Nephron (organoid): ENCODE data around the gene NLGN4Y.

Experiments
- H3K27ac Mint-ChIP-seq, 3 experiments: 2 replicates each; pipeline ENCODE4 v1.8.0; 2020; ENCODE audit warnings: mixed read lengths in 3 of 3, mild to moderate bottlenecking in 2 of 3, moderate library complexity in 1 of 3
- H3K27me3 Mint-ChIP-seq: 2 replicates; pipeline ENCODE4 v1.8.0; 2021; ENCODE audit warnings: low read depth, mild to moderate bottlenecking, moderate library complexity, mixed read lengths
- H3K36me3 Mint-ChIP-seq: 2 replicates; pipeline ENCODE4 v1.8.0; 2020; ENCODE audit warnings: low read depth, mixed read lengths
- H3K4me1 Mint-ChIP-seq: 2 replicates; pipeline ENCODE4 v1.8.0; 2020; ENCODE audit warnings: mixed read lengths
- H3K4me3 Mint-ChIP-seq, 3 experiments: 2 replicates each; pipeline ENCODE4 v1.8.0; 2020; ENCODE audit warnings: mild to moderate bottlenecking in 3 of 3, mixed read lengths in 3 of 3, moderate library complexity in 2 of 3
- H3K9me3 Mint-ChIP-seq: 2 replicates; pipeline ENCODE4 v1.8.0; 2020; ENCODE audit warnings: mixed read lengths
- TF ChIP-seq, protein P1 (sequence below), 3 experiments: fragments of 200-600 bp; sonication (generic); IDR thresholded peaks; one replicate each; pipeline ENCODE4 v1.5.0; 2021; ENCODE audit warnings: antibody characterized with exemption in 3 of 3; ENCODE audit not compliant: unreplicated experiment in 3 of 3

The NLGN4Y gene

DNA sequence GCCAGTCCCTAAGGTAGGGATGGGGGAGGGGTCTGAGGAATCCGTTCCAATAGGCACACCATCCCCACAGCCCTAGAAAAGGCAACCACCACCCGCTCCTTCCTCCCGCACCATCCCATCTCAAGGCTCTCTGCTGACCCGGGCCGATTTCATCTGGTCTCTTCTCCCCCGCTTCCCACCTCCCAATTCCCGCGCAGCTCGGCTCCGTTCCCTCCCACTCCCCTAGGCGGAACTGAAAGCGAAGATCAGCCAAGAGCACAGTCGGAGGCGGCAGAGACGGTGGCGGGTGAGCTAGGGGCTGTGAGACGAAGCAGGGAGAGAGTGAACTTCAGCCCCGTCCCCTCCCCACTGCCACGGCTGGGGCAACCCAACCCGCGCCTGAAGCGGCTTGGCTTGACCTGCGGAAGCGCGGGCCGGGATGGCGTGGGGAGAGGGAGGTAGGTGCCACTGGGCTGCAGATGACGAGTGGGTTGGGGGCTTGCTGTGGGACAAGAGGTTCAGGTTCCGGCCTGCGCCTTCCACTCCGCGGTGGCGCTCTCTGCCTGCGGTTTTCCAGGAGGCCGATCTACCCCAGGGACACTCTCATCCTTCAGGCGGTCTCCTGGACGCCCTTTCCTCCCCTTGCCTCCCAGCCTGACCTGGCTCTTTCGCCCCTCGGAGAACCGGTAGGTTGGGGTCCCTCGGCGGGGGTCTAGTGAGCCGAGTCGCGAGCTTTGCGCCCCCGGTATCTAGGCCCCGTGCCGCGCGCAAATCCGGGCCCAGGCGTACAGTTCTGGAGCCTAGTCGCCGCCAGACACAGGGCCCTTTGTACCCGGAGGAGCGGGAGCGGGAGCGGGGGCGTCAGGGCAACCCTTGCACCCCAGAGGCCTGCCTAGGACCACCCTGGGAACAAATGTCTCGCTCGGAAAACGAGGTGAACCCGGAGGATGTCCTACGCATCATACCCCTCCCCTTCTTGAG lies at the start of gene NLGN4Y:
TSS of gene NLGN4Y (plus strand) at position 258 of the 960 bp plus-strand sequence. CDS start 97,591 bp downstream, outside the sequence.
- no peaks in the 10 kb centered on the region for H3K9me3 Mint-ChIP-seq
- H3K27me3 Mint-ChIP-seq: no peaks in the 10 kb centered on the region
- no peaks in the 10 kb centered on the region for H3K36me3 Mint-ChIP-seq

DNA sequence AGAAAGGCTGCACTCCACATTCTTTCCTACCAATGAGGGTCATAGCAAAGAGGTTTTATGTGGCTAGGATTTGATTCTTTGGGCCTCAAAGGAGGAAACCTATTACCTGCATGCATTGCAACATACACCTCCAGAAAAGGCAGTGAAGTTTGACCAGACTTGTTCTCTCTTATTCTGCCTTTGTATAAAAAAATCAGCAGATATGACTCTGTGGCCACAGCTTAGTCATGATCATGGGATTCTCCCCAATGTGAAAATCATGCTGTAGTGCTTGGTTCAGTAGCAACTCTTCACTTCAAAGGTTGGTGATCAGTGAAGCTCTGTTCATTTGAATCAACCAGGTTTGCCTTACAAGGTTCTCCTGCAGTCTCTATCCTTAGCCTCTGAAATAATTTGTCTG lies 38.4 kb upstream of the NLGN4Y start:
- H3K9me3 Mint-ChIP-seq: no peaks in the 10 kb centered on the region
- H3K36me3 Mint-ChIP-seq: no peaks in the 10 kb centered on the region
- TF ChIP-seq, protein P1, sequence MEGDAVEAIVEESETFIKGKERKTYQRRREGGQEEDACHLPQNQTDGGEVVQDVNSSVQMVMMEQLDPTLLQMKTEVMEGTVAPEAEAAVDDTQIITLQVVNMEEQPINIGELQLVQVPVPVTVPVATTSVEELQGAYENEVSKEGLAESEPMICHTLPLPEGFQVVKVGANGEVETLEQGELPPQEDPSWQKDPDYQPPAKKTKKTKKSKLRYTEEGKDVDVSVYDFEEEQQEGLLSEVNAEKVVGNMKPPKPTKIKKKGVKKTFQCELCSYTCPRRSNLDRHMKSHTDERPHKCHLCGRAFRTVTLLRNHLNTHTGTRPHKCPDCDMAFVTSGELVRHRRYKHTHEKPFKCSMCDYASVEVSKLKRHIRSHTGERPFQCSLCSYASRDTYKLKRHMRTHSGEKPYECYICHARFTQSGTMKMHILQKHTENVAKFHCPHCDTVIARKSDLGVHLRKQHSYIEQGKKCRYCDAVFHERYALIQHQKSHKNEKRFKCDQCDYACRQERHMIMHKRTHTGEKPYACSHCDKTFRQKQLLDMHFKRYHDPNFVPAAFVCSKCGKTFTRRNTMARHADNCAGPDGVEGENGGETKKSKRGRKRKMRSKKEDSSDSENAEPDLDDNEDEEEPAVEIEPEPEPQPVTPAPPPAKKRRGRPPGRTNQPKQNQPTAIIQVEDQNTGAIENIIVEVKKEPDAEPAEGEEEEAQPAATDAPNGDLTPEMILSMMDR (IDR thresholded peaks at IDR 0.05; ENCODE audit: unreplicated experiment in 3 of 3): no peak
- no peak overlapping the region for H3K4me3 Mint-ChIP-seq
- H3K27ac Mint-ChIP-seq: no peak overlapping the region
- no peaks in the 10 kb centered on the region for H3K27me3 Mint-ChIP-seq
- H3K4me1 Mint-ChIP-seq: no peaks in the 10 kb centered on the region

More for the DNA sequence above, at the start of gene NLGN4Y:
- Mint-ChIP-seq H3K4me1 (no peaks in the 10 kb centered on the region), H3K27ac (no peak within 1 kb of the TSS), H3K4me3 (no peak within 1 kb of the TSS)
- TF ChIP-seq, protein P1 (IDR thresholded peaks at IDR 0.05; ENCODE audit: unreplicated experiment in 3 of 3): no peak

DNA sequence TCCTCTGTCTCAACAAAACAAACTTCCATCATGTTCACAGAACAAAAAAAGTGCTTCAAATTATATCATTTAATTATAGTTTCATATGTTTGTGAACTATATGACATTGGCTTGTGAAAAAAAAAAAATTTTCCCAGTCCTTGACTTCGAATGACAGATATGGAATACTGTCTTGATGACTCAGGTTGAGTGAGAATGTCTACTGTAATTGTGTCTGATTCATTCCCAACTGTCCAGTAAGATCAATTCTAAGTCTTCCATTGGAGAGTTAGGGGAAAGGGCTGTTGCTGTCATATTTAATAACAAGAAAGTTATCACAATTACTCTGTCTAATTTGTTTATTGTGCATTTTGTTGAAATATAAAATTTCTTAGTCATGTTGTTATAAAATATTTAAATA lies 34.1 kb upstream of the NLGN4Y start:
- Mint-ChIP-seq H3K4me1 (no peaks in the 10 kb centered on the region), H3K4me3 (no peak overlapping the region), H3K9me3 (no peaks in the 10 kb centered on the region), H3K27me3 (no peaks in the 10 kb centered on the region), H3K27ac (no peak overlapping the region), H3K36me3 (no peaks in the 10 kb centered on the region)
- TF ChIP-seq, protein P1 (IDR thresholded peaks at IDR 0.05; ENCODE audit: unreplicated experiment in 3 of 3): no peak

DNA sequence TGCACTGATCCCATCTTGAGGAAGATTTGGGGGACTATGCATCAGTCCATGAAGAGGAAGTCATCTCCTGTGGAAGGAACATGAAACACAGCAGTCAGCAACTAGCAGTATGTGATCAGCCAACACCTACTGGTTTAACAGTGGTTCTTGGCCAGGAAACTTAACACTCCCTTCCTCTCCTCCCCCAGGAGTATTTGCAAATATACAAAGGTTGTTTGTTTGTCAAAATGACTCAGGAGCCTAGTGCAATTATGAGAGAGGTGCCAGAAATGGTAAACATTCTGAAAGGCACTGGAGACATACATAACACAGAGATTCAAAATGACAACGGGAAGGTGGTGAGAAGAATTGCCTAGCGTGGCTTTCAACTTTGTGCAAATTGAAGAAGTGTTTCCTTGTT lies 26.3 kb upstream of the NLGN4Y start:
- TF ChIP-seq, protein P1 (IDR thresholded peaks at IDR 0.05; ENCODE audit: unreplicated experiment in 3 of 3): no peak
- Mint-ChIP-seq H3K27ac (no peak overlapping the region), H3K4me1 (no peaks in the 10 kb centered on the region), H3K27me3 (no peaks in the 10 kb centered on the region), H3K4me3 (no peak overlapping the region), H3K36me3 (no peaks in the 10 kb centered on the region), H3K9me3 (no peaks in the 10 kb centered on the region)

DNA sequence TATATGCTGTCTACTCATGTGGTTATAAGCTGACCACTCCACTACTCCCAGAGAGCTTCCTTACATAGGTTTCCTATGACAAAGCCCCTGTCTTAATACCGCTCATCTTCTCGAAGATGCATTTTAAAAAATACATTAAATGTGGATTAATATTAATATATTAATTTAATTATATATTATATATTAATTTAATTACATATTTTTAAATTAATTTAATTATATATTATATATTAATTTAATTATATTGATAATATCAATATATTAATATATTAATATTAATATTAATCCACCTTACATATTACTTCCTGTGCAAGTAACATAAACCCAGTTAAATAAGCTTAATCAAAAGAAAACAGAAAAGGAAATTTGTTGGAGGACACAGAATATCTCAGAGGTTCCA lies 19.7 kb upstream of the NLGN4Y start:
- Mint-ChIP-seq H3K4me3 (no peak overlapping the region), H3K9me3 (no peaks in the 10 kb centered on the region), H3K27me3 (no peaks in the 10 kb centered on the region), H3K36me3 (no peaks in the 10 kb centered on the region), H3K4me1 (no peaks in the 10 kb centered on the region), H3K27ac (no peak overlapping the region)
- TF ChIP-seq, protein P1 (IDR thresholded peaks at IDR 0.05; ENCODE audit: unreplicated experiment in 3 of 3): no peak
